Mesenchymal stem cell (in vitro differentiated cells and primary cell): Measurements from ENCODE around the gene FOXJ1.

Experiments used
- DNase-seq: peaks from one replicate; pipeline ENCODE4 v3.0.0-alpha.2; 2013
- H2AFZ ChIP-seq: one replicate; pipeline ENCODE4 v1.6.1; 2013; ENCODE audit warnings: low read depth, mild to moderate bottlenecking, control low read depth, inconsistent platforms, low read length, moderate library complexity
- H2AK5ac ChIP-seq: 2 replicates; pipeline ENCODE4 v1.6.1; 2013; ENCODE audit warnings: low read length, moderate library complexity, mild to moderate bottlenecking, inconsistent platforms; ENCODE audit not compliant: severe bottlenecking
- H2BK120ac ChIP-seq: one replicate; pipeline ENCODE4 v1.6.1; 2013; ENCODE audit warnings: low read depth, mild to moderate bottlenecking, inconsistent platforms, low read length, moderate library complexity
- H2BK12ac ChIP-seq, 2 experiments: one replicate each; pipeline ENCODE4 v1.6.1; 2013; ENCODE audit warnings: inconsistent platforms in 2 of 2, low read length in 2 of 2, mild to moderate bottlenecking in 2 of 2, moderate library complexity in 2 of 2, control low read depth in 1 of 2
- H2BK15ac ChIP-seq: one replicate; pipeline ENCODE4 v1.6.1; 2013; ENCODE audit warnings: mild to moderate bottlenecking, low read depth, inconsistent platforms; ENCODE audit not compliant: poor library complexity, severe bottlenecking
- H2BK5ac ChIP-seq: 2 replicates; pipeline ENCODE4 v1.6.1; 2013; ENCODE audit warnings: low read depth, mild to moderate bottlenecking, low read length, control low read depth, inconsistent platforms; ENCODE audit not compliant: poor library complexity, severe bottlenecking
- H3K14ac ChIP-seq, 2 experiments: one replicate each; pipeline ENCODE4 v1.6.1; 2013; ENCODE audit warnings: inconsistent platforms in 2 of 2, low read length in 2 of 2, control low read depth in 1 of 2, mild to moderate bottlenecking in 1 of 2, moderate library complexity in 1 of 2
- H3K18ac ChIP-seq, 2 experiments: one replicate each; pipeline ENCODE4 v1.6.1; 2013; ENCODE audit warnings: inconsistent platforms in 2 of 2, low read length in 2 of 2, control low read depth in 1 of 2, low read depth in 1 of 2, mild to moderate bottlenecking in 1 of 2
- H3K23ac ChIP-seq, 2 experiments: one replicate each; pipeline ENCODE4 v1.6.1; 2013; ENCODE audit warnings: inconsistent platforms in 2 of 2, low read length in 2 of 2, mild to moderate bottlenecking in 2 of 2, moderate library complexity in 2 of 2, control low read depth in 1 of 2
- H3K27ac ChIP-seq: 2 replicates; pipeline ENCODE4 v1.5.1; 2013; ENCODE audit warnings: mild to moderate bottlenecking, moderate library complexity, low read length, control low read depth, inconsistent platforms; ENCODE audit not compliant: poor library complexity, severe bottlenecking
- H3K27me3 ChIP-seq, 2 experiments: 2 replicates each; pipeline versions ENCODE4 v1.6.1 to v1.7.0; 2013; ENCODE audit warnings: low read length in 2 of 2, mild to moderate bottlenecking in 2 of 2, moderate library complexity in 2 of 2, control low read depth in 1 of 2, inconsistent platforms in 1 of 2; ENCODE audit not compliant: control insufficient read depth in 1 of 2, insufficient read depth in 1 of 2
- H3K36me3 ChIP-seq, 2 experiments: 2 replicates each; pipeline versions ENCODE4 v1.6.1 to v1.7.0; 2013; ENCODE audit warnings: low read length in 2 of 2, control low read depth in 1 of 2, inconsistent platforms in 1 of 2, low read depth in 1 of 2, mild to moderate bottlenecking in 1 of 2; ENCODE audit not compliant: insufficient read depth in 2 of 2, control insufficient read depth in 1 of 2
- H3K4ac ChIP-seq, 2 experiments: one replicate each; pipeline ENCODE4 v1.6.1; 2013; ENCODE audit warnings: inconsistent platforms in 2 of 2, low read length in 2 of 2, mild to moderate bottlenecking in 2 of 2, moderate library complexity in 2 of 2, control low read depth in 1 of 2, low read depth in 1 of 2
- H3K4me1 ChIP-seq: 2 replicates; pipeline ENCODE4 v1.6.1; 2013; ENCODE audit warnings: low read depth, low read length, control low read depth; ENCODE audit not compliant: control insufficient read depth, insufficient read depth
- H3K4me2 ChIP-seq: 2 replicates; pipeline ENCODE4 v1.6.1; 2013; ENCODE audit warnings: low read length, mild to moderate bottlenecking, inconsistent platforms; ENCODE audit not compliant: poor library complexity, severe bottlenecking
- H3K4me3 ChIP-seq, 2 experiments: 2 replicates each; pipeline versions ENCODE4 v1.5.1 to v1.7.0; 2013; ENCODE audit warnings: low read length in 2 of 2, mild to moderate bottlenecking in 2 of 2, control low read depth in 1 of 2, low read depth in 1 of 2; ENCODE audit not compliant: insufficient read depth in 1 of 2
- H3K79me1 ChIP-seq: replicated peaks from 2 replicates; pipeline ENCODE4 v1.6.1; 2013; ENCODE audit warnings: mild to moderate bottlenecking, control low read depth, low read length, inconsistent platforms; ENCODE audit not compliant: poor library complexity, severe bottlenecking
- H3K9ac ChIP-seq: 2 replicates; pipeline ENCODE4 v1.7.0; 2013; ENCODE audit warnings: mild to moderate bottlenecking, low read length, moderate library complexity
- H3K9me3 ChIP-seq: 2 replicates; pipeline ENCODE4 v1.7.0; 2013; ENCODE audit warnings: mild to moderate bottlenecking, low read length; ENCODE audit not compliant: control insufficient read depth
- H4K8ac ChIP-seq: one replicate; pipeline ENCODE4 v1.6.1; 2013; ENCODE audit warnings: inconsistent platforms, mild to moderate bottlenecking, low read length, moderate library complexity
- H4K91ac ChIP-seq: one replicate; pipeline ENCODE4 v1.6.1; 2013; ENCODE audit warnings: mild to moderate bottlenecking, low read length, inconsistent platforms
- WGBS: methylation state at CpG from one replicate; pipeline ENCODE4 v1.1.7; 2013; ENCODE audit warnings: mixed read lengths; 5-methylcytosine and 5-hydroxymethylcytosine counted together

The FOXJ1 gene

DNA sequence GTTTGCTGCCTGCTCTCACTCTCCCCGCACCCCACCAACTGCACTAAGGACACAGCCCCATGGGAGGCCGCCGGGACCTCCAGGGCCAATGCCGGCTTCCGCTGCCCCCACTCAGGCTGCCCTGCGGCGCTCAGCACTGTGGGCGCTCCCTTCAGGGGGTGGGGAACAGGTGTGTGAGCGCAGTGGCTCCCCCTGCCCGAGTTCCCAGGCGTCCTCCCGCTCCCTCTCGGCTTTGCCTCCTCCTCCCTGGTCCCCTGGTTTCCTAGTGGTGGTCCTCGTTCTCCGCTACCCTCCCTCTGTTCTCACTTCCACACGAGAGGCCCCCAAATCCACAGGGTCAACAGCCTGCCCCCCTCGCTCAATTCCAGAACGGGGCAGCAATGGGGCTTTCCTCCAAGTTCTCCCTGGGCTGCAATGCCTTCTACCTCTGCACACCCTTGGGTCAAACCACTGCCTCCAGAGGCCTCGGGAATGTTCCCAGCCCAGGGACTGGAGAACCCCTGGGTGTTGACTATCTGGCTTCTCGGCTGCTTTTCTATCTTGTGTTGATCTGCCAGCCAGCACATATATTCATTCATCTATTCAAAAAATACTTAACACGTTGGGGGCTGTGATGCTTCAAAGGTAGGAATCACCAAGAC is 9.9 kb downstream of the FOXJ1 start:
- Histone ChIP-seq H3K4me3 (no peak overlapping the region), H3K23ac (no peak overlapping the region), H2AFZ (no peak overlapping the region), H3K4me1 (peaks cover 25% of the 10 kb centered on the region), H3K18ac (no peak overlapping the region), H3K14ac (no peak overlapping the region), H2BK12ac (no peak overlapping the region), H3K4me2 (no peak overlapping the region), H2BK5ac (no peak overlapping the region), H3K79me1 (no peaks in the 10 kb centered on the region), H2BK15ac (no peak overlapping the region), H4K8ac (no peak overlapping the region), H3K4ac (no peak overlapping the region), H3K27ac (no peak overlapping the region), H2BK120ac (no peak overlapping the region), H3K9ac (no peak overlapping the region), H3K27me3 (peaks cover 0 to 74% of the 10 kb centered on the region in 2 experiments), H4K91ac (no peak overlapping the region), H3K9me3 (no peaks in the 10 kb centered on the region), H3K36me3 (no peaks in the 10 kb centered on the region), H2AK5ac (no peak overlapping the region)
- DNase-seq: no peak
- 21% methylated on average over 20 of the region's 21 CpGs for WGBS

DNA sequence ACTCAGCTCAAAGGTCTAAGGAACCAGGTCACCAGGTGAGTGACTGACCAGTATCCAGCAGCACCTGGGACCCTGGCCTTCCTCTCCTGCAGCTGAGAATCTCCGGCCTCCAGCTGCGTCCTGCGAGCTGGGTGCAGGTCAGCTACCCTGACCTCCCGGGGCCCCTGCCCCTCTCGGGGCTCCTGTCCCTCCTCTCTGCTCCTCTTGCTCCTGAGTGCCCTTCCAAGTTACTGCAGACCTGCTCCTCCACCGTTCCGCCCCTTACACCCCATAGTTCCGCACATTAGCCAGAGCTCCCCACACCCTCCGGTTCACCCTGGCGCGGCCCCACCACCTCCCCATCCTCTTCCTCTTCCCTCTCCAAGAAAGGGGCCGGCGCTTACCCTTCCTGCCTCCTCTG is 10.6 kb downstream of the FOXJ1 start:
- H2BK120ac ChIP-seq: no peak overlapping the region
- H3K4me1 ChIP-seq: peaks cover 25% of the 10 kb centered on the region
- H3K14ac ChIP-seq: no peak overlapping the region
- no peak overlapping the region for H3K4me3 ChIP-seq
- H3K27me3 ChIP-seq: peaks cover 0 to 72% of the 10 kb centered on the region in 2 experiments
- WGBS: 50% methylated on average over 13 of the region's 13 CpGs
- no peaks in the 10 kb centered on the region for H3K36me3 ChIP-seq
- no peak overlapping the region for H3K4me2 ChIP-seq
- H4K91ac ChIP-seq: no peak overlapping the region
- no peak overlapping the region for H3K9ac ChIP-seq
- no peaks in the 10 kb centered on the region for H3K79me1 ChIP-seq
- no peak overlapping the region for H3K18ac ChIP-seq
- H4K8ac ChIP-seq: no peak overlapping the region
- DNase-seq: no peak
- no peak overlapping the region for H2BK12ac ChIP-seq
- H3K4ac ChIP-seq: no peak overlapping the region
- H2AK5ac ChIP-seq: no peak overlapping the region
- no peak overlapping the region for H2BK15ac ChIP-seq
- no peak overlapping the region for H3K27ac ChIP-seq
- no peak overlapping the region for H2AFZ ChIP-seq
- no peak overlapping the region for H2BK5ac ChIP-seq
- no peaks in the 10 kb centered on the region for H3K9me3 ChIP-seq
- no peak overlapping the region for H3K23ac ChIP-seq

DNA sequence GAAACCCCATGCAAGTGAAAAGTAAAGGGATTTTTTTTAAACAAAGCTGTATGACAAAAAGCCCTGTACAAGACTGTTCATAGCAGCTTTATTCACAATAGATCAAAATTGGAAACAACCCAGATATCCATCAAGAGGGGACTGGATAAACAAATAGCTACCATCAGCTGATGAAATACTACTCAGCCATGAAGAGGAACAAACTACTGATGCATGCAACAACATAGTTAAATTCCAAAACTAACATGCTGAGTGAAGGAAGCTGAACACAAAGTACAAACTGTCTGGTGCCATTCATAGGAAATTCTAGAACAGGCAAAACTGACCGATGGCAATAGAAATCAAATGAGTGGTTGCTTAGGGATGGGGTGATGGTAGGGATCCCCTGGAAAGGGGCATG is 15.1 kb downstream of the FOXJ1 start:
- Histone ChIP-seq H4K8ac (no peak overlapping the region), H2BK5ac (no peak overlapping the region), H3K4ac (no peak overlapping the region), H3K4me1 (peaks cover 11% of the 10 kb centered on the region), H3K27me3 (peaks cover 0 to 46% of the 10 kb centered on the region in 2 experiments), H3K79me1 (no peaks in the 10 kb centered on the region), H3K9ac (no peak overlapping the region), H3K23ac (no peak overlapping the region), H2BK12ac (no peak overlapping the region), H3K36me3 (no peaks in the 10 kb centered on the region), H2BK15ac (no peak overlapping the region), H3K4me3 (no peak overlapping the region), H3K18ac (no peak overlapping the region), H2AFZ (no peak overlapping the region), H4K91ac (no peak overlapping the region), H3K4me2 (no peak overlapping the region), H3K27ac (no peak overlapping the region), H2AK5ac (no peak overlapping the region), H3K9me3 (no peaks in the 10 kb centered on the region), H2BK120ac (no peak overlapping the region), H3K14ac (no peak overlapping the region)
- DNase-seq: no peak
- WGBS: 100% methylated on average over 1 of the region's 1 CpG

DNA sequence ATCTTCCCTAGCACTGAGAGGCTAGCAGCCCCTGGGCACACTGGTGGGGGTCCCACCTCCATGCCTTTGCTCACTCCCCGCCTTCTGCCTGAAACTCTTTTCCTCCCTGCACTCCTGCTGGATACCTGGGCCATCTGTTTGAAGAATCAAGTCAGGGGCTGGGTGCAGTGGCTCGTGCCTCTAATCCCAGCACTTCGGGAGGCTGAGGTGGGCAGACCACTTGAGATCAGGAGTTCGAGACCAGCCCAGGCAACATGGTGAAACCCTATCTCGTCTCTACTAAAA is 15.7 kb downstream of the FOXJ1 start:
- H2BK5ac ChIP-seq: no peak overlapping the region
- H3K9me3 ChIP-seq: no peaks in the 10 kb centered on the region
- H3K27ac ChIP-seq: no peak overlapping the region
- no peak overlapping the region for H3K23ac ChIP-seq
- H3K14ac ChIP-seq: no peak overlapping the region
- DNase-seq: no peak
- no peak overlapping the region for H4K91ac ChIP-seq
- no peak overlapping the region for H2BK15ac ChIP-seq
- no peak overlapping the region for H3K4me3 ChIP-seq
- H3K18ac ChIP-seq: no peak overlapping the region
- no peak overlapping the region for H3K9ac ChIP-seq
- H2BK12ac ChIP-seq: no peak overlapping the region
- H3K4me1 ChIP-seq: peaks cover 12% of the 10 kb centered on the region
- WGBS: 80% methylated on average over 5 of the region's 5 CpGs
- H3K36me3 ChIP-seq: no peaks in the 10 kb centered on the region
- H2AFZ ChIP-seq: no peak overlapping the region
- H2AK5ac ChIP-seq: no peak overlapping the region
- no peak overlapping the region for H3K4ac ChIP-seq
- H2BK120ac ChIP-seq: no peak overlapping the region
- H4K8ac ChIP-seq: no peak overlapping the region
- H3K27me3 ChIP-seq: peaks cover 0 to 45% of the 10 kb centered on the region in 2 experiments
- H3K4me2 ChIP-seq: no peak overlapping the region
- H3K79me1 ChIP-seq: no peaks in the 10 kb centered on the region
